Endothelial cell of umbilical vein (primary cell): ENCODE data around the gene URI1. TPM values are rescaled to one million over a fixed set of nuclear protein-coding genes. Genes with fewer than 3 reads are reported as not detected.

Experiments used
- BruUV-seq: library from RNA; stranded (reverse); fragments of 400-500 nt; replicated peaks from 2 replicates; lab custom pipeline; 2021; lab: Mats Ljungman, UMichigan
- CTCF ChIA-PET: fragments of 300-600, 350-600 bp; sonication (Branson Sonifier 250); formaldehyde crosslinking; loops from one replicate; lab custom pipeline; 2021; ENCODE audit warnings: antibody characterized with exemption, inconsistent platforms; lab: Charles Lee
- POLR2A ChIA-PET: fragments of 300-600, 350-600 bp; sonication (Branson Sonifier 250); formaldehyde crosslinking; loops from one replicate; lab custom pipeline; 2021; ENCODE audit warnings: antibody characterized with exemption, inconsistent platforms; lab: Charles Lee
- DNase-seq: peaks from one replicate; pipeline ENCODE4 v3.0.0-alpha.2; 2011; ENCODE audit warnings: low read depth, low spot score
- FAIRE-seq: peaks from 2 replicates; lab custom pipeline; 2011; peaks lifted over from hg19 to GRCh38; lab: Jason Lieb, UNC
- H2AFZ ChIP-seq: 2 replicates; pipeline ENCODE4 v1.6.0; 2012; ENCODE audit warnings: low read depth, low read length, control low read depth, inconsistent platforms
- H3K27ac ChIP-seq: 2 replicates; pipeline ENCODE4 v1.5.1; 2011; ENCODE audit warnings: low read depth, mild to moderate bottlenecking, control low read depth, low read length, moderate library complexity; ENCODE audit not compliant: insufficient read depth
- H3K27me3 ChIP-seq, 2 experiments: 2 replicates each; pipeline versions ENCODE4 v1.6.0 to v1.6.1; 2011; ENCODE audit warnings: low read length in 2 of 2, mixed read lengths in 1 of 2; ENCODE audit not compliant: control insufficient read depth in 2 of 2, insufficient read depth in 2 of 2
- H3K36me3 ChIP-seq, 2 experiments: 2 replicates in 1 of 2; 3 replicates in 1 of 2; pipeline ENCODE4 v1.5.1; 2011; ENCODE audit warnings: low read length in 2 of 2, mild to moderate bottlenecking in 1 of 2, moderate library complexity in 1 of 2; ENCODE audit not compliant: control insufficient read depth in 2 of 2, insufficient read depth in 2 of 2; ENCODE audit errors: extremely low read depth in 1 of 2
- H3K4me1 ChIP-seq: 3 replicates; pipeline ENCODE4 v1.5.1; 2011; ENCODE audit warnings: mild to moderate bottlenecking, low read length; ENCODE audit not compliant: control insufficient read depth, insufficient read depth; ENCODE audit errors: extremely low read depth
- H3K4me2 ChIP-seq: 2 replicates; pipeline ENCODE4 v1.6.1; 2011; ENCODE audit warnings: low read length, control low read depth, mixed read lengths; ENCODE audit not compliant: insufficient read depth
- H3K4me3 ChIP-seq, 3 experiments: fragments of 200-600 bp in 1 of 3; sonication (generic), shearing (Covaris generic) in 1 of 3; replicated peaks in 1 of 3; 2 replicates each; pipeline ENCODE4 v1.5.1; 2011 to 2016; ENCODE audit warnings: control low read depth in 3 of 3, low read length in 3 of 3, mild to moderate bottlenecking in 2 of 3, inconsistent platforms in 1 of 3, low read depth in 1 of 3, moderate library complexity in 1 of 3; ENCODE audit not compliant: insufficient read depth in 1 of 3
- H3K79me2 ChIP-seq: 2 replicates; pipeline ENCODE4 v1.6.0; 2012; ENCODE audit warnings: low read length, inconsistent platforms; ENCODE audit not compliant: control insufficient read depth, insufficient read depth
- H3K9ac ChIP-seq: replicated peaks from 2 replicates; pipeline ENCODE3; 2011; ENCODE audit warnings: low read length, control low read depth; ENCODE audit not compliant: insufficient read depth; ENCODE audit errors: extremely low read depth
- H3K9me1 ChIP-seq: replicated peaks from 3 replicates; pipeline ENCODE4 v1.6.0; 2011; ENCODE audit warnings: mild to moderate bottlenecking, low read length; ENCODE audit not compliant: control insufficient read depth, insufficient read depth; ENCODE audit errors: extremely low read depth
- H3K9me3 ChIP-seq: replicated peaks from 2 replicates; pipeline ENCODE4 v1.5.1; 2012; ENCODE audit warnings: low read length, inconsistent platforms; ENCODE audit not compliant: control insufficient read depth, insufficient read depth
- H4K20me1 ChIP-seq: replicated peaks from 2 replicates; pipeline ENCODE3; 2011; ENCODE audit warnings: mild to moderate bottlenecking, low read length; ENCODE audit not compliant: control insufficient read depth, insufficient read depth; ENCODE audit errors: extremely low read depth
- CTCF ChIP-seq, 2 donors: IDR thresholded peaks; 1 replicate in 1 of 2; 2 replicates in 1 of 2; pipeline ENCODE4 v1.5.1; 2011; ENCODE audit warnings: low read length in 2 of 2, mild to moderate bottlenecking in 2 of 2, moderate library complexity in 2 of 2, control low read depth in 1 of 2, inconsistent platforms in 1 of 2, low read depth in 1 of 2; ENCODE audit not compliant: insufficient read depth in 1 of 2; ENCODE audit errors: extremely low read depth in 1 of 2
- EZH2 ChIP-seq: IDR thresholded peaks from 2 replicates; pipeline ENCODE4 v1.6.1; 2012; ENCODE audit warnings: borderline replicate concordance, low read depth, mild to moderate bottlenecking, moderate library complexity, low read length, inconsistent platforms; ENCODE audit not compliant: severe bottlenecking
- FOS ChIP-seq: IDR thresholded peaks from 2 replicates; pipeline ENCODE4 v1.6.1; 2011; ENCODE audit warnings: mild to moderate bottlenecking, low read length, moderate library complexity, borderline replicate concordance; ENCODE audit not compliant: insufficient read depth
- GATA2 ChIP-seq: IDR thresholded peaks from 2 replicates; pipeline ENCODE4 v1.7.0; 2011; ENCODE audit warnings: low read depth, mild to moderate bottlenecking, moderate library complexity, mixed read lengths, low read length; ENCODE audit not compliant: insufficient read length, insufficient read depth
- JUN ChIP-seq: IDR thresholded peaks from 2 replicates; pipeline ENCODE4 v1.6.1; 2011; ENCODE audit warnings: borderline replicate concordance, low read depth; ENCODE audit not compliant: insufficient read length, insufficient read depth
- MAX ChIP-seq: IDR thresholded peaks from 2 replicates; pipeline ENCODE4 v1.6.1; 2011; ENCODE audit not compliant: insufficient read depth, insufficient read length
- MYC ChIP-seq: IDR thresholded peaks from one replicate; pipeline ENCODE4 v1.6.1; 2011; ENCODE audit warnings: mild to moderate bottlenecking, low read depth, low read length
- POLR2A ChIP-seq: IDR thresholded peaks from 2 replicates; pipeline ENCODE4 v1.6.1; 2012; ENCODE audit warnings: low read depth, mild to moderate bottlenecking, control low read depth, low read length
- POLR2AphosphoS5 ChIP-seq: IDR thresholded peaks from 2 replicates; pipeline ENCODE4 v1.6.1; 2012; ENCODE audit warnings: low read depth, mild to moderate bottlenecking, control low read depth, low read length, moderate library complexity; ENCODE audit not compliant: insufficient read depth
- dilution Hi-C: fragments of 300-500 bp; cut with MboI; formaldehyde crosslinking; loops from one replicate; pipeline ENCODE4 v1.15.0; 2019; ENCODE audit warnings: low sequenced_read_pairs; ENCODE audit not compliant: extremely low pct_ligation_motif_present
- intact Hi-C: fragments of 100-400 bp; cut with micrococcal nuclease; formaldehyde crosslinking; loops from one replicate; pipeline ENCODE4 v1.10.0; 2022
- polyA plus RNA-seq, 4 experiments: library from polyadenylated mRNA; depleted of rRNA in 3 of 4; stranded (reverse) in 3 of 4; unstranded in 1 of 4; fragments of >200 nt; gene quantifications; 2 replicates each; pipeline versions ENCODE4 v1.2.1 to v1.2.3, GENCODE V29; 2011 to 2012; ENCODE audit warnings: missing spikeins in 1 of 4
- total RNA-seq: library from RNA; stranded (reverse); gene quantifications from 2 replicates; pipeline ENCODE4 v1.2.3, GENCODE V29; 2021

The URI1 gene
- total and polyA plus RNA-seq, 2 donors (not counting 3 experiments of a cell fraction or from before 2014, with no cell fraction given) = 12.8 to 28.9 TPM

- Histone ChIP-seq H2AFZ (no peak overlapping the region), H3K79me2 (no peaks in the 10 kb centered on the region), H3K9me1 (no peaks in the 10 kb centered on the region), H3K9me3 (no peaks in the 10 kb centered on the region), H4K20me1 (no peaks in the 10 kb centered on the region), H3K4me3 (no peak overlapping the region), H3K27me3 (no peaks in the 10 kb centered on the region), H3K4me1 (no peaks in the 10 kb centered on the region), H3K9ac (no peak overlapping the region), H3K36me3 (no peaks in the 10 kb centered on the region), H3K4me2 (no peak overlapping the region), H3K27ac (no peak overlapping the region)
- FAIRE-seq = no peak
- dilution Hi-C loops = no loop called here
- POLR2A ChIA-PET = no interaction called here
- TF ChIP-seq GATA2 (no peak), CTCF (IDR thresholded peaks at IDR 0.05; ENCODE audit: extremely low read depth in 1 of 2, insufficient read depth in 1 of 2, low read depth in 1 of 2, low read length in 2 of 2) (no peak), MAX (no peak), POLR2A (no peak), MYC (no peak), EZH2 (no peak), JUN (no peak), FOS (no peak), POLR2AphosphoS5 (no peak)
- BruUV-seq = no TSS peak
- DNase-seq = no peak
- intact Hi-C loops = no loop called here
- CTCF ChIA-PET = interaction anchor here (1.0 kb wide), 1 partner anchor 14 kb away, joined by 3 read pairs; the partner anchor contains the start of gene URI1
Observed at GRCh38 chr19:29927944-29928625, 14.0 kb upstream of the URI1 start.
